IMR-90 (cell line): ENCODE data around the gene IL1R2. TPM values are rescaled to one million over a fixed set of nuclear protein-coding genes. Genes with fewer than 3 reads are reported as not detected.
A peak's percentile ranks its signal among the peaks of the same experiment; 100 is the strongest.

Experiments used
- ATAC-seq: fragments of 200-7000 bp; cut with Tn5 transposase; 2 replicates; pipeline ENCODE4 v1.9.1; 2020; ENCODE audit warnings: low read depth, mild to moderate bottlenecking, moderate library complexity
- BruUV-seq: library from RNA; stranded (reverse); fragments of 400-500 nt; replicated peaks from 2 replicates; lab custom pipeline; 2021; lab: Mats Ljungman, UMichigan
- CTCF ChIA-PET: fragments of 300-600 bp; formaldehyde crosslinking; extraction: SDS; loops from one replicate; lab custom pipeline; 2021; ENCODE audit warnings: antibody characterized with exemption; lab: Yijun Ruan, JAX
- POLR2A ChIA-PET: fragments of 300-600 bp; sonication (Branson Sonifier 250); formaldehyde crosslinking; loops from one replicate; lab custom pipeline; 2022; ENCODE audit warnings: antibody characterized with exemption; ENCODE audit not compliant: unreplicated experiment; lab: Charles Lee
- DNase-seq: peaks from one replicate; pipeline ENCODE4 v3.0.0; 2013
- H2AFZ ChIP-seq: replicated peaks from 2 replicates; pipeline ENCODE3; 2013; ENCODE audit warnings: low read length, mild to moderate bottlenecking; ENCODE audit not compliant: poor library complexity
- H2AK5ac ChIP-seq: 2 replicates; pipeline ENCODE4 v1.6.1; 2013; ENCODE audit warnings: low read depth, low read length, inconsistent platforms
- H2AK9ac ChIP-seq: replicated peaks from 2 replicates; pipeline ENCODE3; 2013; ENCODE audit warnings: mild to moderate bottlenecking, low read depth, low read length, moderate library complexity; ENCODE audit not compliant: poor library complexity
- H2BK120ac ChIP-seq: 2 replicates; pipeline ENCODE4 v1.6.1; 2013; ENCODE audit warnings: low read depth, low read length, inconsistent platforms
- H2BK15ac ChIP-seq: 3 replicates; pipeline ENCODE4 v1.6.1; 2013; ENCODE audit warnings: low read depth, low read length, inconsistent platforms
- H2BK20ac ChIP-seq: 2 replicates; pipeline ENCODE4 v1.6.1; 2013; ENCODE audit warnings: low read depth, mild to moderate bottlenecking, inconsistent platforms, low read length, moderate library complexity
- H2BK5ac ChIP-seq: 2 replicates; pipeline ENCODE4 v1.6.1; 2013; ENCODE audit warnings: mild to moderate bottlenecking, low read depth, low read length, inconsistent platforms; ENCODE audit not compliant: poor library complexity, severe bottlenecking
- H3K14ac ChIP-seq: replicated peaks from 2 replicates; pipeline ENCODE4 v1.6.1; 2013; ENCODE audit warnings: low read depth, low read length, inconsistent platforms
- H3K18ac ChIP-seq: 2 replicates; pipeline ENCODE4 v1.6.1; 2013; ENCODE audit warnings: low read depth, low read length, control low read depth
- H3K23ac ChIP-seq: 2 replicates; pipeline ENCODE4 v1.6.1; 2013; ENCODE audit warnings: low read depth, low read length, inconsistent platforms
- H3K27ac ChIP-seq: 2 replicates; pipeline ENCODE4 v1.5.1; 2013; ENCODE audit warnings: mild to moderate bottlenecking, control low read depth, low read length; ENCODE audit not compliant: insufficient read depth
- H3K27me3 ChIP-seq: 2 replicates; pipeline ENCODE4 v1.6.1; 2013; ENCODE audit warnings: low read length; ENCODE audit not compliant: control insufficient read depth, insufficient read depth
- H3K36me3 ChIP-seq: 2 replicates; pipeline ENCODE4 v1.6.1; 2013; ENCODE audit warnings: low read length, mixed read lengths; ENCODE audit not compliant: control insufficient read depth, insufficient read depth
- H3K4ac ChIP-seq: 2 replicates; pipeline ENCODE4 v1.6.1; 2013; ENCODE audit warnings: low read depth, low read length, inconsistent platforms
- H3K4me1 ChIP-seq: 2 replicates; pipeline ENCODE4 v1.6.1; 2013; ENCODE audit warnings: low read length, mixed read lengths; ENCODE audit not compliant: control insufficient read depth, insufficient read depth
- H3K4me2 ChIP-seq: 2 replicates; pipeline ENCODE4 v1.6.1; 2013; ENCODE audit warnings: low read depth, mild to moderate bottlenecking, control low read depth, low read length, moderate library complexity
- H3K4me3 ChIP-seq: 2 replicates; pipeline ENCODE4 v1.5.1; 2013; ENCODE audit warnings: low read depth, mild to moderate bottlenecking, control low read depth, low read length, moderate library complexity; ENCODE audit not compliant: insufficient read depth
- H3K56ac ChIP-seq: 2 replicates; pipeline ENCODE4 v1.6.1; 2013; ENCODE audit warnings: low read length, inconsistent platforms; ENCODE audit not compliant: insufficient read depth; ENCODE audit errors: extremely low read depth
- H3K79me1 ChIP-seq, 2 experiments: 2 replicates each; pipeline ENCODE4 v1.6.1; 2013; ENCODE audit warnings: low read length in 2 of 2, inconsistent platforms in 1 of 2, low read depth in 1 of 2
- H3K9ac ChIP-seq: 2 replicates; pipeline ENCODE4 v1.6.1; 2013; ENCODE audit warnings: low read depth, low read length, control low read depth
- H3K9me1 ChIP-seq: 2 replicates; pipeline ENCODE4 v1.6.1; 2013; ENCODE audit warnings: low read length, inconsistent platforms; ENCODE audit not compliant: insufficient read depth
- H3K9me3 ChIP-seq: 2 replicates; pipeline ENCODE4 v1.6.1; 2013; ENCODE audit warnings: low read length; ENCODE audit not compliant: control insufficient read depth, insufficient read depth
- H4K20me1 ChIP-seq: 2 replicates; pipeline ENCODE4 v1.6.1; 2013; ENCODE audit warnings: low read length, inconsistent platforms; ENCODE audit not compliant: insufficient read depth
- H4K5ac ChIP-seq: 2 replicates; pipeline ENCODE4 v1.6.1; 2013; ENCODE audit warnings: mild to moderate bottlenecking, low read depth, low read length, control low read depth
- H4K8ac ChIP-seq, 2 experiments: 2 replicates each; pipeline ENCODE4 v1.6.1; 2013; ENCODE audit warnings: low read depth in 2 of 2, low read length in 2 of 2, control low read depth in 1 of 2, inconsistent platforms in 1 of 2
- H4K91ac ChIP-seq: 2 replicates; pipeline ENCODE4 v1.6.1; 2013; ENCODE audit warnings: low read depth, low read length, inconsistent platforms; ENCODE audit not compliant: insufficient read depth
- BHLHE40 ChIP-seq: fragments of 150-350 bp; IDR thresholded peaks from 2 replicates; pipeline ENCODE4 v1.6.1; 2016; ENCODE audit warnings: mild to moderate bottlenecking, low read depth, low read length
- CHD1 ChIP-seq: IDR thresholded peaks from 2 replicates; pipeline ENCODE4 v1.6.1; 2012; ENCODE audit warnings: low read depth, low read length, improper control_type of control experiment
- CTCF ChIP-seq: conservative IDR thresholded peaks from 2 replicates; pipeline ENCODE4 v1.5.1; 2012; ENCODE audit warnings: mild to moderate bottlenecking, low read depth, low read length, improper control_type of control experiment
- ELK1 ChIP-seq: fragments of 150-350 bp; IDR thresholded peaks from 2 replicates; pipeline ENCODE4 v1.6.1; 2016; ENCODE audit warnings: low read depth, mild to moderate bottlenecking, low read length, moderate library complexity, borderline replicate concordance
- FOS ChIP-seq: fragments of 150-350 bp; IDR thresholded peaks from 2 replicates; pipeline ENCODE4 v1.6.1; 2016; ENCODE audit warnings: low read depth, low read length
- MAFK ChIP-seq: IDR thresholded peaks from 2 replicates; pipeline ENCODE4 v1.6.1; 2012; ENCODE audit warnings: low read depth, low read length, improper control_type of control experiment
- MAZ ChIP-seq: IDR thresholded peaks from 2 replicates; pipeline ENCODE4 v1.6.1; 2012; ENCODE audit warnings: low read depth, mild to moderate bottlenecking, low read length, improper control_type of control experiment, moderate library complexity, borderline replicate concordance
- RCOR1 ChIP-seq: IDR thresholded peaks from 2 replicates; pipeline ENCODE4 v1.6.1; 2012; ENCODE audit warnings: mild to moderate bottlenecking, low read length, improper control_type of control experiment; ENCODE audit not compliant: insufficient replicate concordance
- RFX5 ChIP-seq: IDR thresholded peaks from 2 replicates; pipeline ENCODE4 v1.8.0; 2012; ENCODE audit warnings: low read depth, mild to moderate bottlenecking, low read length, moderate library complexity
- USF2 ChIP-seq: fragments of 150-350 bp; IDR thresholded peaks from 2 replicates; pipeline ENCODE4 v1.6.1; 2017; ENCODE audit warnings: mild to moderate bottlenecking, antibody characterized with exemption, low read length, low read depth
- WGBS, 2 experiments: methylation state at CpG; one replicate each; pipeline versions ENCODE4 v1.1.5 to v1.1.7; 2013; ENCODE audit warnings: missing lambda C conversion rate in 2 of 2; ENCODE audit not compliant: insufficient read length in 1 of 2; ENCODE audit errors: extremely low coverage in 2 of 2; 5-methylcytosine and 5-hydroxymethylcytosine counted together
- dilution Hi-C: fragments of 300-500 bp; cut with HindIII; formaldehyde crosslinking; loops from one replicate; pipeline ENCODE4 v1.14.3; 2018; ENCODE audit warnings: low sequenced_read_pairs; ENCODE audit not compliant: unreplicated experiment
- in situ Hi-C: fragments of 300-500 bp; cut with MboI; formaldehyde crosslinking; loops from 3 replicates; pipeline ENCODE4 v1.14.3; 2019; ENCODE audit warnings: low sequenced_read_pairs, inconsistent platforms, mixed read lengths
- intact Hi-C: fragments of 100-400 bp; cut with micrococcal nuclease; formaldehyde crosslinking; loops from 2 replicates; pipeline ENCODE4 v1.10.0; 2022
- polyA plus RNA-seq, 3 experiments: library from polyadenylated mRNA; depleted of rRNA; stranded (reverse); fragments of >200 nt; gene quantifications; 2 replicates each; pipeline ENCODE4 v1.2.3, GENCODE V29; 2012; ENCODE audit warnings: low replicate concordance in 1 of 3
- total RNA-seq: library from RNA; depleted of rRNA; stranded (reverse); fragments of >200 nt; gene quantifications from 2 replicates; pipeline ENCODE4 v1.2.3, GENCODE V29; 2012

Gene IL1R2
- total and polyA plus RNA-seq, 2 of the 4 experiments (the other 2 are of a cell fraction), result not detected

GRCh38 chr2:101975171-101975870 lies 16.4 kb upstream of the IL1R2 start (continued):
- TF ChIP-seq ELK1, result no peak

- POLR2A ChIA-PET, result no interaction called here
- in situ Hi-C loops, result no loop called here
- H2BK5ac ChIP-seq, result no peak overlapping the region
These were observed 14.9 kb upstream of the IL1R2 start for GRCh38 chr2:101976891-101977290.

More at GRCh38 chr2:101976891-101977290, 14.9 kb upstream of the IL1R2 start:
- no peak overlapping the region for H3K4ac ChIP-seq
- DNase-seq, result no peak
- H3K18ac ChIP-seq, result peak overlapping the region; percentile 44; the same call in 1 of the 2 replicates
- H4K91ac ChIP-seq, result no peak overlapping the region
- no CpG with 5 or more reads among the region's 1 CpG for WGBS, 2 experiments
- H3K4me1 ChIP-seq, result peaks cover 21% of the 10 kb centered on the region
- no peak overlapping the region for H3K14ac ChIP-seq
- H3K9me3 ChIP-seq, result no peaks in the 10 kb centered on the region
- no peaks in the 10 kb centered on the region for H3K36me3 ChIP-seq
- H3K27me3 ChIP-seq, result peaks cover 2% of the 10 kb centered on the region; the same call in 1 of the 2 replicates
- dilution Hi-C loops (no loop called here), intact Hi-C loops (no loop called here)
- no peak for ATAC-seq
- H4K5ac ChIP-seq, result no peak overlapping the region
- no peak overlapping the region for H3K4me3 ChIP-seq
- TF ChIP-seq CTCF (no peak), FOS (no peak), RCOR1 (no peak), USF2 (no peak), CHD1 (no peak), RFX5 (no peak), BHLHE40 (no peak), MAZ (no peak), MAFK (no peak)
- no peak overlapping the region for H2BK15ac ChIP-seq
- H3K4me2 ChIP-seq, result no peak overlapping the region
- H3K79me1 ChIP-seq, result no peaks in the 10 kb centered on the region
- H4K20me1 ChIP-seq, result no peaks in the 10 kb centered on the region
- 0 out of 2 replicates have a peak, but pooled peaks cover 3% of the 10 kb centered on the region for H3K9me1 ChIP-seq
- CTCF ChIA-PET, result no interaction called here
- H3K23ac ChIP-seq, result no peak overlapping the region
- no TSS peak for BruUV-seq
- no peak overlapping the region for H2AK5ac ChIP-seq
- H3K9ac ChIP-seq, result no peak overlapping the region
- H4K8ac ChIP-seq, result no peak overlapping the region
- no peak overlapping the region for H3K27ac ChIP-seq
- no peak overlapping the region for H2AFZ ChIP-seq
- no peak overlapping the region for H2BK20ac ChIP-seq
- no peak overlapping the region for H3K56ac ChIP-seq
- no peak overlapping the region for H2AK9ac ChIP-seq
- H2BK120ac ChIP-seq, result no peak overlapping the region
